GM21390 (cell line): ENCODE data around the gene SLC6A8.
"Not testable (repeated sequence)": the region's sequence is repeated elsewhere in the genome, so short reads cannot be mapped to it uniquely, and the experiment has no call there.

ENCODE experiments used
- ATAC-seq: cut with Tn5 transposase; IDR thresholded peaks from one replicate; pipeline ENCODE4 v1.9.1; 2021; ENCODE audit not compliant: unreplicated experiment

SLC6A8 gene

DNA sequence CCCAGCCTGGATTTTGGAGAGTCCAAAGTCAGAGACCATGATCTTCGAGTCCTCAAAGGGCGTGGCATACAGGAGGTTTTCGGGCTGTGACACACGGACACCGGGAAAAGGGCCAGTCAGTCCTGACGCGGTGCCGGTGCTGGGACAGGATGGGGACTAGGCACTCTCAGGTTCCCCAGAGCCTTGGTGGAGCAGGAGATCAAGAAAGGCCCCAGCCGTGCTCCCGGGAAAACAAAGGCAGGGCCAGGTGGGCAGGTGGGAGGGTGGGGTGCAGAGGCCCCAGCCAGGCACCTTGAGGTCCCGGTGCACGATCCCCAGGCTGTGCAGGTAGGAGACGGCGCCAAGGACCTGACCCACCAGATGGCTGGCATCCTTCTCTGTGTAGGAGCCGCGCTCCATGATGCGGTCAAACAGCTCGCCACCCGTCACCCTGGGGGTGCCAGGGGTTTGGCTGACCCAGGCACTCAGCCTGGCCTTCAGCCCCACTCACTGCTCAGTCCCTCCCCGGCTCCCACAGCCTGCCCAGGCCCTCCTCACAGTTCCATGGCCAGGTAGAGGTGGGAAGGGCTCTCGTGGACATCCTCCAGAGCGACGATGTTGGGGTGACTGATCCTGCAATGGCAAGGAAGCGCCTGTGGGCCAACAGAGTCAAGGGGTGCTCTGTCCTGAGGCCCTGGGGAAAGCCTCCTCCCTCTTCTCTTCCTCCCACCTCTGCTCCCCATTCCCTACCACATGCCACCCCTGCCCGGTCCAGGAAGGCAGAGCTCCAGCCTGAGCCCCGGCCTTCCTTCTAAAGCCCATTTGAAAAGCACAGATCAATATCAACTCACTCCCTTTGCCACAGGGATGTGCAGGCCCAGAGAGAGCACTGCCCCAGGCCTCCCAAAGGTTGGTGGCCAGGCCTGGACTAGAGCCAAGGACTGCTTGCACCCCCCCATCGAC, 15.9 kb upstream of the SLC6A8 start:
- no peak for ATAC-seq

DNA sequence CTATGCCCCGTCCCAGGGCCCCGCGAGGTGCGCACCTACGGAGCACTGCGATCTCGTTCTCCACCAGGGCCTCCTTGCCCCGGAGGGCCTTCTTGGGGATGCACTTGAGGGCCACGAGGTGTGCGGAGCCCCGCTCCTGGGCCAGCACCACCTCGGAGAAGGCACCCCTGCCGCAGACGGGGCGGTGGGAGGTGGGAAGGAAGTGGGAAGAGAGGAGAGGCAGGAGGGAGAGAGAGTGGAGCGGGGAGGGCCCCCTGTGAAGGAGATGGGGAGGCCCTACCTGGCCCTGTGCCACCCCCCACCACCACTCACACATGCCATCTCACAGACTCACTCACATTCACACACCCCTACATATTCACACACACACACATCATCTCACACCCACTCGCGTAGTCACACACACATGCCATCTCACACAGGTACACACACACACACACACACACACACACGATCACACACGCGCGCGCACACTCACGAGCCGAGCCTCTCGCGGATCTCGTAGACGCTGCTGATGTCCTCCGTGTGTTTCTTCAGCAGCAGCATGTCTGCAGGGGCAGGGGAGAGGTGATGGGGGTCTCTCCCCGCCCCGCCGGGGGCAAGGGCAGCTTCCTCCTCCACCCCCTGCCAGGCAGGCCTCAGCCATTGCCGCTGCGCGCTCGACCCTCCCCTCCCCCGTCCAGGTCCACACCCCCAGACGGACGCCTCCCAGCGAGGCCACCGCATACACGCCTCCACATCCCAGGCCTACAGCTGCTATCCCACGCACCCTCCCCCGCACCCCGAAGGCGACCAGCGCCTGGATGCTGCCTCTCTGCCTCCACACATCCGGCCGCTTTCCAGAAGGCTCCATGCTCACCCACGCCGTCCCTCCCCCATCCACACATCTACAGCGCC, 14.9 kb upstream of the SLC6A8 start:
- no peak for ATAC-seq

DNA sequence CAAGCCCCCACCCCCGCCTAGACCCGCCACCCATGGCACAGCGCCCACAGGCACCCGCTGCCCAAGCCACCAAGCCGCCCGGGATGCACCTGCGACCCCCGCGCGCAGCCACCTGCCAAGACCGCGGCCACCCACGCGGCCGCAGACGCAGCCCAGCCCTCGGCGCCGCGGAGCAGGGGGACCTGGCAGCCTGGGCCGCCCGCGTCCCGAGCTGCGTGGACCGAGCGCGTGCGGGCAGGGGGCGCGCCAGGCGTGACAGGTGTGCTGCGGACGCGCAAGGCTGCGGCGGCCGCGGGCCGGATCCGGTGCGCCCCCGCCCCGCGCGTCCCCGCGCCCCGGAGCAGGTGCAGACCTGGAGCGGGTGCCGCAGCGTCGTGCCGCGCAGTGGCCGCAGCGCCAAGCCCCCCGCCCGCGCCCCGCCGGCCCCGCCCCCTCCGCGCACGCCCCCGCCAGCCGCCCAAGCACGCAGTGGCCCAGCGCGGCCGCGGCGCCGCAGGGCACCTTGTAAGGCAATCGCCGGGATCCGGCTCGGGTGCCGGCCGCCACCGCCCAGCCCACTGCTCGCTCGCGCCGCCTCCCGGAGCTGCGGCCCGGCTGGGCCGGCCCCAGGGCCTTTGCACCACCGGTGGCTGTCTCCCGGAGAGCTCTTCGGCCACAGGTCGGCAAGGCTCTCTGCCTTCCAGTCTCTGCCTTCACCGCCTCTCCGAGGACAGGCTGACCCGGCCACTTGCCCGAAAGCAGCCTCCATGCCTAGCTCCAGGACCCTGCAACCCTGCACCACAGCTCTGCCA, 14.1 kb upstream of the SLC6A8 start, which contains the start of gene PNCK:
Gene PNCK (minus strand): TSS at position 386 of the 791 bp plus-strand sequence. CDS start 737 bp downstream, outside the sequence.
- ATAC-seq: no peak

DNA sequence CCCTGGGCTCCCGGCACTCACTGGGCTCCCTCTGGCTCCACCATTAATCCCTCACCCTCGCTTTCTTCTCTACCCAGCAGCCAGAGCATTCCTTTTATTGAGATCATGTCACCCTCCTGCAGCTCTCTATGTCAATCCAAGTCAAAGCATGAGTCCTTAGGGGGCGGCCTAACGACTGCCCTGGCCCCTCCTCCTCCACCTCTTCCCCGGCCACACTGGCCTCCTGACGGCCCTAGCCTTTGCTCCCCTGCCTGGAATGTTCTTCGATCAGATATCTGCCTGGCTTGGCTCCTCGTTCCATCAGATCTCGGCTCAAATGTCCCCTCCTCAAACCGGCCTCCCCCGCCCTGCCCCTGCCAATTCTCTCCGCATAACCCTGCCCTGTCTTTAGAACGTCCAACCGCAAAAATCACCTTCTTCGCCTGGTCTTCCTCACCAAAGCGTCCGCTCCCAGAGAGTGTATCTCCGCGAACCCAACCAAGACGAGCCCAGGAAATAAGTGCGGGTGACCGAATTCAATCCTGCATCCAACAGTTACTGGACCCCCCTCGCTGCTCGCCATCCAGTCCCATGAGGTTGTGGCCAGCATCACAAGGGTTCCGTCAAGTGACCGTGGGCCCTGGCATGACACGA, 13.4 kb upstream of the SLC6A8 start:
- ATAC-seq: no peak

DNA sequence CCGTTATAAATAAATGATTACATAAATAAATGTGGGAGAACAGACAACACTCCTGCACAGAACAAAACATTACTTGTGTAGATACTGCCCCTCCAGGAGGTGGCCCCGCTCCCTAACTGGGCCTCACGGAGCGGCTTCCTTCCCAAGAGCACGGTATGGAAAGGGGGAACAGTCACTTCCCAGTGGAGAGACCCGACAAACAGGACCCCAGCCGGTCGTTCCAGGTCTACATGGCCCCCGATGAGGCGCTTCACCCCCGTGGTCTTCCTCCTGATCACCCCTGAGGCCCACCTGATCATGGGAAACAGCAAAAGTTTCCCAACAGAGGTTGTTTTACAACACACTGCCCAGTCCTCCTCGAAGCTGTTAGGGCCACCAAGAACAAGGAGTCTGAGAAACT, 6.6 kb upstream of the SLC6A8 start:
- ATAC-seq: no peak

DNA sequence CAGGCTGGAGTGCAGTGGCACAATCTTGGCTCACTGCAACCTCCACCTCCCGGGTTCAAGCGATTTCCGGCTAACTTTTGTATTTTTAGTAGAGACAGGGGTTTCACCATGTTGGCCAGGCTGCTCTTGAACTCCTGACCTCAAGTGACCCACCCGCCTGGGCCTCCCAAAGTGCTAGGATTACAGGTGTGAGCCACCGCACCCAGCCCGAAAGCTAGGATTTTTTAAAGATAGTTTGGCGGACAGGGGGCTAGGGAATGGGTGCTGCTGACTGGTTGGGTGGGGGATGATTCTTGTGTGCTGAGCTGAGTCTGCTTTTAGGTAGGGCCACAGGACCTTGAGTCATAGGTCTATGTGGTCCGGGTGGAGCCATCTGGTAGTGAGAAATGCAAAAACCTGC, 4.2 kb upstream of the SLC6A8 start:
- not testable (repeated sequence) for ATAC-seq

DNA sequence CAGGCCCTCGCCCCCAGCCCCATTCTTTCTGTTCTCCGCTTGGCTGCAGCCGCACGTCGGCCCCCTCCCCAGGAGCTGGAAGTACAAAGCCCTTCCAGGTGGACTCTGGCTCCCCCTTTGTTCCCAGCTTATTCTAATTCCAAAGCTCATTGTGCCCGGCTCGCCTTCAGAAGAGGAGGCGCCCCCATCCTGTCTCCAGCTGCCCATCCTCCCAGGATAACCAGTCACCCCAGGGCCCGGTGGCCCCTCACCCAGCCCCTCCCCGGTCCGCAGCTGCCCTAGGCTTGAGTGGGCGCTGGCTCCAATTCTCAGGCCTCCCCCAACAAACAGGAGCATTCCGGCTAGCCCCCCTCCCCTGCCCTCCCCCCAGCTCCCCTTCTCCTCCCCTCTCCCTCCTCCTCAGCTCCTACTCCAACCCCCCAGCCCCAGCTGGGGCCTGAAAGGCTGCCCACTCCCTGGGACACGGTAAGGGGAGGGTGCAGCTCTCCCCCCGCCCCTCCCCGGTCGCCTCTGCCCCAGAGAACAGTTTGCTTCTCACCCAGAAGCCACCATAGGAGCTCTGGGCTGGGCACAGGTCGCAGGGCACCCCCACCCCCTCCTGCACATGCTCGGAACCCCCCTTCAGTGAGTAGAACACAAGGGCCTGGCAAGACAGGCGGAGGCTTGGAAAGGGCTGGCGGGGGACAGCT, 3.1 kb upstream of the SLC6A8 start:
- no peak for ATAC-seq

DNA sequence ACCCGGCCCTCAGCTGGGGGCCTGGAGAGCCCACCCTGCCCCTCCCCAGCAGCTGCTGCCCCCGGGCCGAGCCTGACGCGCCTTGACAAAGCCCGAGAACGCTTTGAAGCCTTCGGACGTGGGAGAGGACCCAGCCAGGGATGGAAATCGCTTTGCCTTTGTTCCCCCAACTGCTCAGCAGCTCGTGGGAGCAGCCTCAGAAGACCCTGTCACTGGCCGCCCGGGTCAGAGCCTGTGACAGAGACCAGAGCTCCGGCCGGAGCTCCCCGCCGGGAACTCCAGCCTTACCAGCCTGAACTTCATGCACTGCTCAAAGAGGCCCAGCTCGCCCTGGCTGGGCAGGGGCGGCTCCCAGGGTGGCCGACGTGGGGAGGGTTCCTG, 2.6 kb upstream of the SLC6A8 start:
- ATAC-seq: no peak

DNA sequence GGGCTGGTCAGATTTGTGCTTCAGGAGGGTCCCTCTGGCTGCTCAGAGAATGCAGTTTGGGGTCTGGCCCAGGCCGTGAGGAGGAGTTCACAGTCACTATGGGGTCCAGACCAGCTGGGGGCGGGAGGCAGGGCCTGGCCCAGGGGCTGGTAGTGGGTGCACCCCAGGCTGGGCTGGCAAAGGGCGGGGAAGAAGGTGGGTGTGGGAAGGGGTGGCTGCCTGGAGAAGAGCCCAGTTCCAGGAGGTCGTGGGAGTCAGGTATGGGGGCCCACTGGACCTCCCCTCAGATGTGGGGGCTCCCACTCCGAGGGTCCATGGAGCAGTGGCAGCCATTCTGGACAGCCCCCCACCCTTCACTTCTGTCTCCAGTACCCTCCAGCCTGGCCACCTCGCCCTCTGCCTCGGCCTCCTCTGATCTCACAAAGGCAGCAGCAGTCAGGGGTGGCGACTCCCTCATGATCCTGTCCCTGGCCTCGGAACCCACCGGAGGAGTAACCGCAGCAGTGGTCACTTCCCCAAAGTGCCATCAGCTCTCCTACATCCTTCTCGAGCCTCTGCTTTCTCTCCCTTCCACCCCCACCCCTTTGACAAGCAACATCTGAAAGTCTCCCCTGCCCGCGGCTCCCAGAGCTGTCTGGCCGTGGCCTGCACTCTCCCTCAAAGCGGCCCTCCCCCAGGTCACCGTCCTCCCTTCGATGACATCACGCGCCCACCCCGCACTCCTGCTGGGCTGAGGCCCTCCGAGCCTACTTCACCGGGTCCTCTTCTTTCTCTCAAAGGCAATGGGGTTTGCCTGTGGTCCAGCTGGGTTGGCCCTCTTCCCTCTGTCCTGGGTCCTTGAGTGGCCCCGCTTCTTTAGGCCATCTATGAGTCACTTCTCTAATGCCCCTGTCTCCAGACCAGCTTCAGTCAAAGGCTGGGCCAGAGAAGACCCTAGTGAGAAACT, 1.7 kb upstream of the SLC6A8 start:
- ATAC-seq: no peak

DNA sequence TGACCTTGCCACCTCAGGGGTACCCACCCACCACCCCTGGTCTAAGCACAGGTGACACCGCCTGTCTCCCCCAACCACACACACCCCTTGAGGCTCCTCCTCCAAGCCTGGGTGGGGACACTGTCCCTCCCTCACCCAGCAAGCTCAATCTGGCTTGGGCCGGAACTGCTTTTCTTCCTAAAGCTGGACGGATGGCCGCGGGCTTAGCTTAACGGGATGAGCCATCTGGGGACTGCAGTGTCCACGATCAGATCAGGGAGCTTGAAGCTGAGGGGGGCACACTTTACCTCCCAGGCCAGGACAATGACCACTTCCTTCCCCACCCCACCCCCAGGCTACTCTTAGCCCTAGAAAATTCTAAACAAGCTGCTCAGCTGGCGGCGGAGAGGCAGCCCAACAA, 1.0 kb upstream of the SLC6A8 start:
- no peak for ATAC-seq

DNA sequence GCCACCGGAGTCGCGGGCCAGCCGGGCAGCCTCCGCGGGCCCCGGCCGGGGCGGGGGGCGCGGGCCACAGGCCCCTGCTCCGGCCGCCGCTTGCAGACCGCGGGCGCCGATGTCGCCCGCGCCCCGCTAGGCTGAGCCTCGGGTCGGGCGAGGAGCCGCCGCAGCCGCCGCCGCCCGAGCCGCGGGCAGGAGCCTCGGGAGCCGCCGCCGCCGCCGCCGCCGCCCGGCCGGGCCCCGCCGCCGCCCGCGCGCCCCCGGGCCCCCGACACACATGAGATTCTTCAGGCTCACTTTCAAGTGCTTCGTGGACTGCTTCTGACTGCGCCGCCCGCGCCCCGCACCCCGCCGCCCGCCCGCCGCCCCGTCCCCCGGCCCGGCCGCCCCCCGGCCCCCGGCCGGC, 345 bp downstream of the SLC6A8 start:
- ATAC-seq: no peak

DNA sequence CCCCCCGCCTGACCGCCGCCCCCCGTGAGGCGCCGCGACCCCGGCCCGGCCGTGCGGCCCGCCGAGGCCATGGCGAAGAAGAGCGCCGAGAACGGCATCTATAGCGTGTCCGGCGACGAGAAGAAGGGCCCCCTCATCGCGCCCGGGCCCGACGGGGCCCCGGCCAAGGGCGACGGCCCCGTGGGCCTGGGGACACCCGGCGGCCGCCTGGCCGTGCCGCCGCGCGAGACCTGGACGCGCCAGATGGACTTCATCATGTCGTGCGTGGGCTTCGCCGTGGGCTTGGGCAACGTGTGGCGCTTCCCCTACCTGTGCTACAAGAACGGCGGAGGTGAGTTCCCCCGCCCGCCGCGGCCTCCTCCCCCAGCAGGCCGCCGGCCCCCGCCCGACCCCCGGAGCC, 780 bp downstream of the SLC6A8 start:
- no peak for ATAC-seq

DNA sequence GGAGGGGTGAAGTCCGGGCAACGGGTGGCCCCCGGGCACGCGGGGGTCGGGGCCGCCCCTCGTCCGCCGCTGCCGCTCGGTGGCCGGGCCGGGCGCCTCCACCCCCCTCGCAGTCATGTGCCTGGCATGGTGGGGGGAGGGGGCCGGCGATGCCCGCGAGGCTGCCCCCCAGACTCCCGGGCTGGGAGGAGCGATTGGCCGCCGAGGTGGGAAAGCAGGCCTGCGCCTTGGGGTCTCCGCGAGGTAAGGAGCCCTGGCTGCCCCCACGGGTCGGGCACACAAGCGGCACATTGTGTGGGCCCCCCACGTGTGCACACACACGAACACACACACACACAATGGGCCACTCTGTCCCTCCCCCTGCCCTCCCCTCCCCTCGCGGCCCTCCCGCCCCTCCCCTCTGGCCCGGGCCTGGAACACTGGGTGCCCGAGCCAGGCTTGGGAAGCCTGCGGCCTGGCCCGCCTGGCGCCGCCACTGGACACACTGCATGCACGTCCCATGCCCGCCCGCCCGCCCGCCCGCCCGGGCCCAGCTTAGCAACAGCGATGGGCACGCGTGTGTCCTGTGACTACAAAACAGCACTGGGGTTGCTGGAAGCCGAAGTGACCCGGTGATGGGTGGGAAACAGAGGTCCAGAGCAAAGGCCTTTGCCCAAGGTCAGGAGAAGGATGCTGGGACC, 1.3 kb downstream of the SLC6A8 start:
- no peak for ATAC-seq

DNA sequence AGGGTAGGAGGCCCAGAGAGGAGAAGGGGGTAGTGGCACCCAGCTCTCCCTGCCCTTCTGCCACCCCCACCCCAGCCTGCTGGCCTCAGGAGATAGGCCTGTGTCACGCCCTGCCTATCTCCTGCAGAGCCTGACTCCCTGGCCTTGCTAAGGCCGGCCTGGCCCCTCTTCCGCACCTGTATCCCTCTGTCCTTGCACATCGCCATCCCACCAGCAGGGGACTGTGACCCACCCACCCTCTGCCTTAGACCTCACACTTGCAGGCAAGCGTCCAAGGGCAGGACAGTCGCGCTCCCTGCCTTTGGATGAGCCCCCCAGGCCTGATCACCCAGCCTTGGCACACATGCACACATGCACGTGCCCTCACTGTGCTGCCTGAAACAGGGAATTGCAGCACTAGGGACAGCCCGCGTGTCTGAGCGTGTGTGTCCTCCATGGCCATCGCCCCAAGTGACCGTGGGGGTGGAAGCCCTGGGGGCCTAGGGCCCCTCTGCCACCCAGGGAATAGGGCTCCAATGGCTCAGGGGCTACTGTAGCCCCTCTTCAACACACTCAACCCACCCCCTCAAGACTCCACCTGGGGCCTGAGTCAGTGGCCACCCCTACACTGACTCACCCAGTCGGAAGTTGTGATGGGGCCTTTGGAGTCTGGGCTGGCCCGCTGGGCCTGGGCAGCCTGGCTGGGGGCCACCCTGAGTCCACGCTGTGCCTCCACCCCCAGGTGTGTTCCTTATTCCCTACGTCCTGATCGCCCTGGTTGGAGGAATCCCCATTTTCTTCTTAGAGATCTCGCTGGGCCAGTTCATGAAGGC, 2.1 kb downstream of the SLC6A8 start:
- ATAC-seq: no peak

DNA sequence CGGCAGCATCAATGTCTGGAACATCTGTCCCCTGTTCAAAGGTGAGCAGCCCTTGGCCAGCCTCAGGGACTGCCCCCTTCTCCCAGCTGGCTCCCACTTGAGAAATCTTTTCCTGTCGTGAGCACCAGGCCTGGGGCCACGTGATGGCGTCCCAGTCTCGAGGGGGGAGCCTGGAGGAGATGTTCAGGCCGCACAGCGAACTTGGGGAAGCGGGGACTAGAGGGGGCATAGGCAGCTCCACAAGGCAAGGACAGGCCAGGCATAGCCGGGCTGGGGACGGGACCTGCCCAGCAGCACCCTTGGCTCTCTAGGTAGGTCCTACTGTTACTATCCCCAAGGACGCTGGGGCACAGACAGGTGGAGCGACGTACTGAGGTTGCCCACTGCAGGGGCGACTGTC, 2.7 kb downstream of the SLC6A8 start:
- ATAC-seq: no peak

DNA sequence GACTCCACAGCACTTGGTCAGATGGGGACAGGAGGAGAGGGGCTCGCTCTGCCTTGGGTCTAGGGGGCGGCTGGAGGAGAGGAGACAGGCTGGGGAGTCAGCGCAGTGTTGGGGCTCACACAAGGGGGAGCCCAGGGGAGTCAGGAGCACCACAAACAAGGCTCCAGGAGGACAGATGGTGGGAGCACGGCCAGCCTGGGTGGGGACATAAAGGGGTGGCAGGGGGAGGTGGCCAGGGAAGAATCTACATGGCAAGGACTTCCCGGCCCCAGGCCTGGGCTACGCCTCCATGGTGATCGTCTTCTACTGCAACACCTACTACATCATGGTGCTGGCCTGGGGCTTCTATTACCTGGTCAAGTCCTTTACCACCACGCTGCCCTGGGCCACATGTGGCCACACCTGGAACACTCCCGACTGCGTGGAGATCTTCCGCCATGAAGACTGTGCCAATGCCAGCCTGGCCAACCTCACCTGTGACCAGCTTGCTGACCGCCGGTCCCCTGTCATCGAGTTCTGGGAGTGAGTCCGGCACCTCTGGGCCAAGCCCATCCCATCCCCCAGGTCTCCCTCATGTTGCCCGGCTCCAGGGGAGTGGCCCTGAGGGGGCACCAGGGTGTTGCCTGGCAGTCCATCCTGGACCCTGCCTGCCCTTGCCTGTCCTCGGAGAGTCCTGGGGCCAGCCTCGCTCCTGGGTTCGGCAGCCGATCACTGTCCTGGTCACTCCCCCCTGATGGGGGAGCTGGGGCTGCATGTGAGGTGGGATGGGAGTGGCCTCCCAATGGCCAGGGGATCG, 3.5 kb downstream of the SLC6A8 start:
- ATAC-seq: not testable (repeated sequence)

DNA sequence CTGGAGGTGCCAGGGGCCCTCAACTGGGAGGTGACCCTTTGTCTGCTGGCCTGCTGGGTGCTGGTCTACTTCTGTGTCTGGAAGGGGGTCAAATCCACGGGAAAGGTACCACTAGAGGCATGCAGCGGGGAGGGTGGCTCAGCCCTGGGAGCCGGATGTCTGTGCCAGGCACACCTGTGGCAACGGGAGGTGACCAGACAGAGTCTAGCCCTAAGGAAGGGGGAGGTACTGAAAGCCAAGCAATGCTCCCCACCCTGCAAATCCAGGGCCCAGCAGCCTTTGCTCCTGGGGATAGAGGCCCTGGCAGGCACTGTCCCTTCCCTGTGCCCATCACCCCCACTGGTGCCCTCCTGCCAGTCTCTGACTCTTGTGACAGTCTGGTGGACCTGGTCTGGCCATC, 4.3 kb downstream of the SLC6A8 start:
- no peak for ATAC-seq
